Measurements from ENCODE around the gene MSRB2.

MSRB2 gene

DNA sequence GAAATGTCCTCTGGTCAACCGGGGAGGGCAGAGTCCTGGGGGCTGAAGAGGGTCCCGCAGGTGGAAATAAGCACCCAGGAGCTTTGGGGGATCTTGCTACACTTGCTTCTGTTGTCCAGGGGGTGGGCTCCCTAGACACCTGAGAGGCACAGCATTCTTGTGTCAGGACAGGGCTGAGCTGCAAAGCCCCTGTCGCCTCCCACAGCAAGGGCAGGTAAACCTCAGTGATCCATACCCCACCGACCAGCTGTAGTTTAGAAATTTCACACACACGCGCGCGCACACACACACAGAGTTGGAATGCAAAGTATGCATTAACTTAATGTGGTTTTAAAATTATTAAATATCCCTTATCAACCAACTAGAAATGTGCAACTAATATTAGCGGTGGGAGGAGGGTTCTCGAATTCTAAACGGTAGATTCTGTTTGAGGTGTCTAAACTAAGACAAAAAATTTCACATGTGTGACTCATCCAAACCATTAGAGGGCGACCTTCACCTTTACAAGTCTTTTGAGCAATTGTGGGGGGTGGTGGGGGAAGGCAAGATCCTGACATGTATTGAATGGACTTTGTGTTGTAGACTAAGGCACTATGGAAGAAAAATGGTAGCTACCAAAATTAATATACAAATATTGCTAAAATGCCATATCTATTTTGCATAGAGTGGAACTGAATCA is 62.5 kb downstream of the MSRB2 start:
- H3K27me3 ChIP-seq (ENCODE audit: low read length) = no peaks in the 10 kb centered on the region
- no peaks in the 10 kb centered on the region for H3K36me3 ChIP-seq (ENCODE audit: low read length)
- no peaks in the 10 kb centered on the region for H4K20me1 ChIP-seq (ENCODE audit: low read depth, low read length)
- no peak overlapping the region for H3K9ac ChIP-seq (ENCODE audit: low read length)
- H3F3A ChIP-seq (ENCODE audit: insufficient read depth) = no peaks in the 10 kb centered on the region
- no peak overlapping the region for H3K4me3 ChIP-seq (ENCODE audit: insufficient read depth, low read length, poor library complexity, severe bottlenecking)
- no peak overlapping the region for H3K4me2 ChIP-seq (ENCODE audit: low read depth, low read length, poor library complexity, severe bottlenecking)
- H3K27ac ChIP-seq (ENCODE audit: low read depth, low read length) = no peak overlapping the region
- H3K9me2 ChIP-seq (replicated peaks; ENCODE audit: insufficient read depth, low read length) = no peaks in the 10 kb centered on the region
- H2AFZ ChIP-seq (ENCODE audit: low read depth, low read length, severe bottlenecking) = no peak overlapping the region
- no peaks in the 10 kb centered on the region for H3K9me3 ChIP-seq (ENCODE audit: insufficient read depth, low read length)
- TF ChIP-seq CTCF (IDR thresholded peaks at IDR 0.05; ENCODE audit: insufficient read depth, low read length, poor library complexity, severe bottlenecking) = no peak
- no peak for TF ChIP-seq EZH2phosphoT487 (conservative IDR thresholded peaks at IDR 0.05; ENCODE audit: low read length)
- H3K79me2 ChIP-seq (ENCODE audit: insufficient read depth, low read length) = no peaks in the 10 kb centered on the region

DNA sequence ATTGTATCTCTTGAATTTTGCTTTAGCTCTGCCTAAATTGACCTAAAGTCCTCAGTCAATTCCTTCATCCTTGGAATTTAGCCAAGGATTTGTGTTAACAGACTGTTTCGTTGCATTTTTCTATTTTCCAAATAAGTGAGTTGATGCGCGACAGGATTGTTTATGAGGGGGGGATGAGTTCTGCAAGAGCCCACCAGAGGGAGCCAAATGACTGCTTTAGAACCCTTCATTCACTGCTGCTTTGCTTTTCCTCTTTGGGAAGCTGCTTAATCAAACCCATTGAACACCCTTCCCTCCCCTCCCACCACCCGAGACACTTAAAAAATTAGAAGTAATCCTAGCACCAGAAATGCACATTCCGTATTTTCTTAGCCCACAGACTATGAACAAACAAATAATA is 63.0 kb downstream of the MSRB2 start:
- Histone ChIP-seq H3K4me3 (ENCODE audit: insufficient read depth, low read length, poor library complexity, severe bottlenecking) (no peak overlapping the region), H3K9me2 (replicated peaks; ENCODE audit: insufficient read depth, low read length) (no peaks in the 10 kb centered on the region), H3K4me2 (ENCODE audit: low read depth, low read length, poor library complexity, severe bottlenecking) (no peak overlapping the region), H3K79me2 (ENCODE audit: insufficient read depth, low read length) (no peaks in the 10 kb centered on the region), H3K27ac (ENCODE audit: low read depth, low read length) (no peak overlapping the region), H3K9me3 (ENCODE audit: insufficient read depth, low read length) (no peaks in the 10 kb centered on the region), H3K27me3 (ENCODE audit: low read length) (no peaks in the 10 kb centered on the region), H2AFZ (ENCODE audit: low read depth, low read length, severe bottlenecking) (no peak overlapping the region), H3K9ac (ENCODE audit: low read length) (no peak overlapping the region), H4K20me1 (ENCODE audit: low read depth, low read length) (no peaks in the 10 kb centered on the region), H3F3A (ENCODE audit: insufficient read depth) (no peaks in the 10 kb centered on the region), H3K36me3 (ENCODE audit: low read length) (no peaks in the 10 kb centered on the region)
- peak; percentile 86 for TF ChIP-seq CTCF (IDR thresholded peaks at IDR 0.05; ENCODE audit: insufficient read depth, low read length, poor library complexity, severe bottlenecking)
- TF ChIP-seq EZH2phosphoT487 (conservative IDR thresholded peaks at IDR 0.05; ENCODE audit: low read length) = no peak

DNA sequence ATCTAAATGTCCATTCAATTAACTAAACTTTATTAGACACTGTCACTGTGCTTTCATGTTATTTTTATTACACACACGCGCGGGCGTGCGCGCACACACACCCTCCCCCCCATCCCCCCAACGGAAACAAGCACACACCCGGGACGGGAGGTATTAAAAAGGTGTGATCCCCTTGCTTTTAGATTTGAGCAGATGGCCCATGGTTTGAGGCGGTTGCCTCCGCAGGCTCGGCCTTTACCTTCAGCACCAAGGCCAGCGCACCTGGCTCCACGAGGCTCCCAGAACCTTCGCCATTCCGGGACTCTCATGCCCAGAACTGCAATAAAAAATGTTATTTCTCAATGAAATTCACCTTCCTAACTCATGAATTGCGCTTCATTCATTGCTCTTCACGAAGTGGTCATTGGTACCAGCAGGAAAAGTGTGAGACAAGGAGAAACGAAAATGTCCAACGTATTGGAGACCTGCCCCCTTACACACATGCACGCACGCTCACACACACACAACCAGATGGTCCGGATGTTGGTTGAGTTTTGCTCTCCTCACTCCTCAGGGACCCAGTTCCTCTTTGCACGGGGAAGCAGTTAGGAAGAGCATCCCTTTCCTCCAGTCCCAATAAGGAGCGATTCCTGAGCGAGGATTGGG is 76.0 kb downstream of the MSRB2 start:
- Histone ChIP-seq H3K79me2 (ENCODE audit: insufficient read depth, low read length) (no peaks in the 10 kb centered on the region), H3K9me2 (replicated peaks; ENCODE audit: insufficient read depth, low read length) (no peaks in the 10 kb centered on the region), H3F3A (ENCODE audit: insufficient read depth) (no peaks in the 10 kb centered on the region), H3K9ac (ENCODE audit: low read length) (no peak overlapping the region), H3K36me3 (ENCODE audit: low read length) (no peaks in the 10 kb centered on the region), H3K4me2 (ENCODE audit: low read depth, low read length, poor library complexity, severe bottlenecking) (no peak overlapping the region), H3K4me3 (ENCODE audit: insufficient read depth, low read length, poor library complexity, severe bottlenecking) (no peak overlapping the region), H3K9me3 (ENCODE audit: insufficient read depth, low read length) (no peaks in the 10 kb centered on the region), H2AFZ (ENCODE audit: low read depth, low read length, severe bottlenecking) (no peak overlapping the region), H3K27me3 (ENCODE audit: low read length) (no peaks in the 10 kb centered on the region), H3K27ac (ENCODE audit: low read depth, low read length) (no peak overlapping the region), H4K20me1 (ENCODE audit: low read depth, low read length) (no peaks in the 10 kb centered on the region)
- TF ChIP-seq CTCF (IDR thresholded peaks at IDR 0.05; ENCODE audit: insufficient read depth, low read length, poor library complexity, severe bottlenecking) = no peak
- no peak for TF ChIP-seq EZH2phosphoT487 (conservative IDR thresholded peaks at IDR 0.05; ENCODE audit: low read length)
